ENCODE measurements around the gene IL1RAP.

- TF ChIP-seq CTCF (conservative IDR thresholded peaks at IDR 0.05; ENCODE audit: low read length) (no peak), EZH2phosphoT487 (IDR thresholded peaks at IDR 0.05; ENCODE audit: borderline replicate concordance, low read depth, low read length) (no peak)
Observed at GRCh38 chr3:190684776-190685175, 170.9 kb downstream of the IL1RAP start.
